ENCODE results near the gene PRUNE2. TPM values are rescaled to one million over a fixed set of nuclear protein-coding genes. Genes with fewer than 3 reads are reported as not detected.

The PRUNE2 gene
- total and polyA plus RNA-seq, 2 of the 13 experiments (the other 11 are each of a cell fraction or from before 2014, with no cell fraction given): 0.02 TPM; not detected in 1

DNA sequence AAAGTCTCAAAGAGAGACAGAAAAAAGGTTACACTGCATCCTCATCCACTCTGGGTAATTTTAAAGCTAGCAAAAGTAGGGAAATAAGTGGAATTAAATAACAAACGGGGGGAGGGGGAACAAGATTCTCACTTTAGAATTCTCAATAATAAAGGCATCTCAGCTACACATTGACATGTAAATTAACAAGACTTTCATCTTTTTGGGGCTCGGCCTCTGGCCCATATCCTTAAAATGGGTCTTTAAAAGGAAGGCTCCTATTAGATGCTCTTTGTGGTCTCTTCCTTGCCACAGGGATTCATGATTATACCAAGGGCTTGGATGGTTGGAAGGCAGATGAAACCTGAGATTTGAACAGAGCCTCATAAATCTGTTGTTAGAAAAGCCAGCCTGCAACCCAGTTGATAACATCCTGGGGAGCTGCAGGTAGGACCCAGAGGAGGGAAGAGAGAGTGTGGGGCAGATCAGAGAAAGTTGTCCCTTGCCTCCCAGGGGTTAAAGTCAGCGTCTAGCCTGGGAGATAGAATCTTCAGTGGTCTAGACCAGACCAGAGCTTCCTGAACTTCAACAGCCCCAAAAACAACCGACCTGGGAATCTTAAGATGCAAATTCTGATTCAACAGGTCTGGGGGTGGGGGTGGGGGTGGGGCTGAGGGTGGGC, 311.0 kb downstream of the PRUNE2 start:
- no peaks in the 10 kb centered on the region for H3K4me1 ChIP-seq (ENCODE audit: insufficient read depth, low read length)
- no peak overlapping the region for H3K4me2 ChIP-seq (ENCODE audit: low read depth, low read length)
- H3K9ac ChIP-seq (ENCODE audit: insufficient read depth, low read depth, low read length): no peak overlapping the region
- FAIRE-seq: no peak
- POLR2A ChIA-PET: no interaction called here
- no peaks in the 10 kb centered on the region for H3K36me3 ChIP-seq (replicated peaks in 1 of 2; ENCODE audit: control insufficient read depth in 1 of 2, insufficient read depth in 2 of 2, low read length in 2 of 2)
- no peaks in the 10 kb centered on the region for H4K20me1 ChIP-seq (ENCODE audit: insufficient read depth, low read length)
- TF ChIP-seq CEBPG (CRISPR knock-in tag; IDR thresholded peaks at IDR 0.05) (no peak), ZNF672 (CRISPR knock-in tag; IDR thresholded peaks at IDR 0.05) (no peak), KLF15 (CRISPR knock-in tag; IDR thresholded peaks at IDR 0.05; ENCODE audit: borderline replicate concordance) (no peak), ZNF747 (CRISPR knock-in tag; IDR thresholded peaks at IDR 0.05; ENCODE audit: borderline replicate concordance) (no peak), SOX5 (CRISPR knock-in tag; IDR thresholded peaks at IDR 0.05; ENCODE audit: borderline replicate concordance) (no peak), ZNF883 (CRISPR knock-in tag; IDR thresholded peaks at IDR 0.05; ENCODE audit: not compliant biosample characterization) (no peak), TOPORS (CRISPR knock-in tag; IDR thresholded peaks at IDR 0.05) (no peak), ZHX2 (IDR thresholded peaks at IDR 0.05; ENCODE audit: low read depth) (no peak), ZHX2 (CRISPR knock-in tag; IDR thresholded peaks at IDR 0.05; ENCODE audit: borderline replicate concordance) (no peak), CHCHD3 (CRISPR knock-in tag; IDR thresholded peaks at IDR 0.05) (no peak), NFATC3 (CRISPR knock-in tag; IDR thresholded peaks at IDR 0.05) (no peak), BHLHE40 (IDR thresholded peaks at IDR 0.05; ENCODE audit: low read length) (no peak), CREB1 (IDR thresholded peaks at IDR 0.05) (no peak), CREB1 (CRISPR knock-in tag; IDR thresholded peaks at IDR 0.05) (no peak), GMEB2 (CRISPR knock-in tag; IDR thresholded peaks at IDR 0.05; ENCODE audit: low read depth) (no peak), ZBTB7B (CRISPR knock-in tag; IDR thresholded peaks at IDR 0.05) (no peak), IKZF4 (CRISPR knock-in tag; IDR thresholded peaks at IDR 0.05; ENCODE audit: borderline replicate concordance, low read depth, not compliant biosample characterization) (no peak)
- TF ChIP-seq, protein P1, sequence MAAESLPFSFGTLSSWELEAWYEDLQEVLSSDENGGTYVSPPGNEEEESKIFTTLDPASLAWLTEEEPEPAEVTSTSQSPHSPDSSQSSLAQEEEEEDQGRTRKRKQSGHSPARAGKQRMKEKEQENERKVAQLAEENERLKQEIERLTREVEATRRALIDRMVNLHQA (CRISPR knock-in tag; IDR thresholded peaks at IDR 0.05): no peak
- ATAC-seq: no peak
- H3K4me3 ChIP-seq (replicated peaks in 1 of 3; ENCODE audit: insufficient read depth in 1 of 3, low read depth in 2 of 3, low read length in 3 of 3): no peak overlapping the region
- CTCF ChIA-PET (ENCODE audit: low intra/inter-chr PET ratio, low total read pairs): no interaction called here
- in situ Hi-C loops (cut with HindIII; ENCODE audit: extremely low pct_ligation_motif_present, low pct_unique_long_range_greater_than_20kb): no loop called here
- no peaks in the 10 kb centered on the region for H3K27me3 ChIP-seq (ENCODE audit: control insufficient read depth in 1 of 2, insufficient read depth in 2 of 2, low read length in 2 of 2)
- no peaks in the 10 kb centered on the region for H3K79me2 ChIP-seq (ENCODE audit: insufficient read depth, low read length)
- no TSS peak for BruUV-seq (replicated peaks)
- H3K27ac ChIP-seq (ENCODE audit: extremely low read length, insufficient read depth, low read length): no peak overlapping the region
- intact Hi-C loops (cut with micrococcal nuclease; ENCODE audit: unreplicated experiment): no loop called here
- DNase-seq (ENCODE audit: low spot score): no peak
- no peak overlapping the region for H2AFZ ChIP-seq (ENCODE audit: low read length)
- no peaks in the 10 kb centered on the region for H3K9me3 ChIP-seq (ENCODE audit: low read length)
- WGBS (ENCODE audit: low lambda C conversion rate): 45% methylated on average over 4 of the region's 4 CpGs

Measured in HepG2 (cell line).